Endothelial cell of umbilical vein (primary cell): ENCODE results near the gene PLOD2.

Experiments used
- CTCF ChIP-seq, 2 donors: IDR thresholded peaks; 1 replicate in 1 of 2; 2 replicates in 1 of 2; pipeline ENCODE4 v1.5.1; 2011; ENCODE audit warnings: low read length in 2 of 2, mild to moderate bottlenecking in 2 of 2, moderate library complexity in 2 of 2, control low read depth in 1 of 2, inconsistent platforms in 1 of 2, low read depth in 1 of 2; ENCODE audit not compliant: insufficient read depth in 1 of 2; ENCODE audit errors: extremely low read depth in 1 of 2
- EZH2 ChIP-seq: IDR thresholded peaks from 2 replicates; pipeline ENCODE4 v1.6.1; 2012; ENCODE audit warnings: borderline replicate concordance, low read depth, mild to moderate bottlenecking, moderate library complexity, low read length, inconsistent platforms; ENCODE audit not compliant: severe bottlenecking
- FOS ChIP-seq: IDR thresholded peaks from 2 replicates; pipeline ENCODE4 v1.6.1; 2011; ENCODE audit warnings: mild to moderate bottlenecking, low read length, moderate library complexity, borderline replicate concordance; ENCODE audit not compliant: insufficient read depth

- TF ChIP-seq EZH2 (no peak), CTCF (IDR thresholded peaks at IDR 0.05; ENCODE audit: extremely low read depth in 1 of 2, insufficient read depth in 1 of 2, low read depth in 1 of 2, low read length in 2 of 2) (no peak), FOS (no peak)
These were observed 74.8 kb downstream of the PLOD2 start for GRCh38 chr3:146086211-146086610.
